GM18505 (cell line): Measurements from ENCODE around the gene SCAI.
A peak's percentile ranks its signal among the peaks of the same experiment; 100 is the strongest.
"Not testable (repeated sequence)": the region's sequence is repeated elsewhere in the genome, so short reads cannot be mapped to it uniquely, and the experiment has no call there.

Experiments used
- ATAC-seq: cut with Tn5 transposase; IDR thresholded peaks from one replicate; pipeline ENCODE4 v1.9.1; 2021; ENCODE audit not compliant: unreplicated experiment
- POLR2A ChIP-seq: IDR thresholded peaks from 4 replicates; pipeline ENCODE4 v1.6.1; 2011; ENCODE audit warnings: borderline replicate concordance; ENCODE audit not compliant: insufficient read depth, insufficient read length; ENCODE audit errors: extremely low read depth

SCAI gene

GRCh38 chr9:124940521-124940893 lies 202.8 kb downstream of the SCAI start:
- no peak for TF ChIP-seq POLR2A

DNA sequence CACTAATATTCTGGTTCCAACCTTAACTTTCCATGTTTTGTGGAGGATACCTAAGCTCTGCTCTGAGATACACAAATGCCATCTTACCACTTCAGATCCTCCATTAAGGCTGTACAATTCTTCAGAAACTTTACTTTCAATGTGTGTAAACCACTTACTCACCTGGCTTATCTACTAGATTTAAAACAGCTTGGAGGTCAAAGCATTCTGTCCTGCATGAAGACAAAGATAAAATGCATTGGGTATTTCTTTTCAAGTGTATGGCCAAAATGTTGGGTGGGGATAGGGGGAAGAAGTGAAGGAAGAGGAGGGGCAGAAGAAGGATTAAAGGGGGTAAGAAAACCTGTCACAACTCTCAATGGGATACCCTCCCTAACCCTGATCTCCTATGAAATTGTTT lies 203.4 kb downstream of the SCAI start:
- ATAC-seq, result no peak
- TF ChIP-seq POLR2A, result no peak

More at GRCh38 chr9:124940521-124940893, 202.8 kb downstream of the SCAI start:
- peak; percentile 41 for ATAC-seq

GRCh38 chr9:124934290-124934689 lies 209.0 kb downstream of the SCAI start:
- TF ChIP-seq POLR2A, result no peak

DNA sequence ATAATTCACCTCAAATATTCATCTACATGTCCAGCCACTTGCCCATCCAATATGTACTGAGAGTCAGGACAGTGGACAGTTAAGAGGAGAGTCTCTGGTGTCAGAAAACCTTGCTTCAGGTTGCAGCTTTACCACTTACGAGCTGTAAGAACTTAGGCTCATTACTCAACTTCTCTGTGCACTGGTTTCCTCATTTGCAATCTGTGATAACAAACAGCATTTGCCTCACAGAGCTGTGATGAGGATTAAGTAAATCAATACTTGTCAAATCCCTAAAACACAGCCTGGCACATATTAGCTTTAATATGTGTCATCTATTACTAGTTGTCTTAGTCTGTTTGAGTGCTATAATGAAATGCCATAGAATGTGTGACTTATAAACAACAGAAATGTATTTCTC lies 211.0 kb downstream of the SCAI start:
- ATAC-seq, result no peak
- TF ChIP-seq POLR2A, result no peak

More at GRCh38 chr9:124934290-124934689, 209.0 kb downstream of the SCAI start:
- ATAC-seq, result peak; percentile 55

- ATAC-seq, result no peak
- TF ChIP-seq POLR2A, result no peak
Observed at GRCh38 chr9:124929464-124929863, 213.9 kb downstream of the SCAI start.

- no peak for ATAC-seq
- no peak for TF ChIP-seq POLR2A
Observed at GRCh38 chr9:124928116-124928515, 215.2 kb downstream of the SCAI start.

- ATAC-seq, result not testable (repeated sequence)
Observed at GRCh38 chr9:124920394-124920793, 222.9 kb downstream of the SCAI start.

- ATAC-seq, result no peak
- TF ChIP-seq POLR2A, result no peak
Observed at GRCh38 chr9:124914753-124915405, 228.4 kb downstream of the SCAI start.

GRCh38 chr9:124913378-124913777 lies 229.9 kb downstream of the SCAI start:
- no peak for TF ChIP-seq POLR2A
- no peak for ATAC-seq

GRCh38 chr9:124911766-124912165 lies 231.6 kb downstream of the SCAI start:
- ATAC-seq, result no peak
- no peak for TF ChIP-seq POLR2A

- no peak for ATAC-seq
- no peak for TF ChIP-seq POLR2A
Observed at GRCh38 chr9:124908098-124908497, 235.2 kb downstream of the SCAI start.

GRCh38 chr9:124906966-124907365 lies 236.4 kb downstream of the SCAI start:
- no peak for ATAC-seq
- no peak for TF ChIP-seq POLR2A

GRCh38 chr9:124899845-124900244 lies 243.5 kb downstream of the SCAI start:
- TF ChIP-seq POLR2A, result no peak
- no peak for ATAC-seq

GRCh38 chr9:124897570-124898460 lies 245.5 kb downstream of the SCAI start:
- TF ChIP-seq POLR2A, result no peak

More at GRCh38 chr9:124897570-124898460, 245.5 kb downstream of the SCAI start:
- no peak for ATAC-seq
